H1 (cell line): ENCODE results near the gene FKBP2. TPM values are rescaled to one million over a fixed set of nuclear protein-coding genes. Genes with fewer than 3 reads are reported as not detected.

ENCODE experiments used
- CBX8 ChIP-seq: fragments of 300-800, 300-1000 bp; sonication (generic); IDR thresholded peaks from 2 replicates; pipeline ENCODE4 v1.7.1; 2016; ENCODE audit warnings: low read depth, low read length, borderline replicate concordance
- PHF8 ChIP-seq: fragments of 200-600 bp; sonication (generic); conservative IDR thresholded peaks from 2 replicates; pipeline ENCODE4 v1.7.1; 2012; ENCODE audit warnings: low read depth, mild to moderate bottlenecking, inconsistent platforms, low read length, moderate library complexity
- POU5F1 ChIP-seq: IDR thresholded peaks from 2 replicates; pipeline ENCODE4 v1.6.1; 2011; ENCODE audit warnings: low read depth, mild to moderate bottlenecking, low read length, moderate library complexity
- TEAD4 ChIP-seq: IDR thresholded peaks from 2 replicates; pipeline ENCODE4 v1.6.1; 2012; ENCODE audit warnings: low read depth, low read length, inconsistent platforms, mixed read lengths
- YY1 ChIP-seq: IDR thresholded peaks from 2 replicates; pipeline ENCODE4 v1.6.1; 2011; ENCODE audit warnings: low read depth, mild to moderate bottlenecking, low read length
- polyA plus RNA-seq, 7 experiments: library from polyadenylated mRNA; depleted of rRNA in 3 of 7; stranded (reverse) in 5 of 7; unstranded in 2 of 7; fragments of >200 nt in 5 of 7; fragments of 200-250 nt in 2 of 7; gene quantifications; 1 replicate in 5 of 7; 2 replicates in 1 of 7; 4 replicates in 1 of 7; pipeline versions ENCODE4 v1.2.1 to v1.2.3, GENCODE V29; 2011 to 2013; ENCODE audit warnings: missing spikeins in 2 of 7, mixed read lengths in 2 of 7
- total RNA-seq: library from RNA; stranded (reverse); fragmentation: NEBNext Ultra II Directional; extraction: Animal tissue kit (Norgen Biotek cat#: 25700); gene quantifications from 2 replicates; pipeline ENCODE4 v1.2.1, GENCODE V29; 2021
- TF ChIP-seq, protein P1 (sequence below), 3 experiments: IDR thresholded peaks; 1 replicate in 2 of 3; 2 replicates in 1 of 3; pipeline versions ENCODE4 v1.5.1 to v1.6.1; 2011; ENCODE audit warnings: low read length in 3 of 3, mild to moderate bottlenecking in 3 of 3, inconsistent platforms in 2 of 3, low read depth in 1 of 3, moderate library complexity in 1 of 3; ENCODE audit not compliant: insufficient read depth in 1 of 3; ENCODE audit errors: control extremely low read depth in 1 of 3
- TF ChIP-seq, protein P2 (sequence below): IDR thresholded peaks from 2 replicates; pipeline ENCODE4 v1.6.1; 2012; ENCODE audit warnings: inconsistent platforms

The FKBP2 gene
- total and polyA plus RNA-seq, 2 of the 8 experiments (the other 6 are each of a cell fraction or from before 2014, with no cell fraction given) = 41.7 to 52.5 TPM

DNA sequence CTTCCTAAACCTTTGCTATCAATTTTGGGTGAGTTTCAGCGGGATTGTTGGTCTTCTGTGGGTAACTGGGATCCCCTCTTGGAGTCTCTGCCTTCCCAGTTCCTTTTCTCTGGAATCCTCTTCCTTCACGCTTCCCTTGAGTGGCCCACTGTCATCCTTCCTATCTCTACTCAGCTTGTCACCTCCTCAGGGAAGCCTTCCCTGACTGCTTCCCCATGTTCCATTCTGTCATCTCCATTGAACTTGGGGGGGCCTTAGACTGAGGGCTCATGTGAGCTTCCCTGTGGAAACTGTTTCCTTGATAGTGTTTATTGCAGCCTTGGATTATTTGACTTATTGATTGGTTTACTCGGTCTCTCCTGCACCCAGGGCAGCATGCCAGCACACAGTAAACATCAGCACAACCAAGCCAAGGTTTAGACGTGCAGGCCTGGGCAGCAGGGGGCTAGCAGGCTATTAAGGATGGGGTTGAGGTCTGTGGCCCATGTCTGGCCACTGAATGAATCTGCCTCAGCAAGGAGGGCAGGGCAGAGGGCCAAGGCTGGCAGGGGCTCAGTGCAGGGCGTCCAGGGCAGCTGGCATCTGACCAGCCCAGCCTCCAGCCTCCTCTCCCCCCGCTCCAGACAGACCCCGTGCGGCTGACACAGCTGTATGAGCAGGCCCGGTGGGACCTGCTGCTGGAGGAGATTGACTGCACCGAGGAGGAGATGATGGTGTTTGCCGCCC lies 22.1 kb upstream of the FKBP2 start (continued):
- TF ChIP-seq, protein P1, sequence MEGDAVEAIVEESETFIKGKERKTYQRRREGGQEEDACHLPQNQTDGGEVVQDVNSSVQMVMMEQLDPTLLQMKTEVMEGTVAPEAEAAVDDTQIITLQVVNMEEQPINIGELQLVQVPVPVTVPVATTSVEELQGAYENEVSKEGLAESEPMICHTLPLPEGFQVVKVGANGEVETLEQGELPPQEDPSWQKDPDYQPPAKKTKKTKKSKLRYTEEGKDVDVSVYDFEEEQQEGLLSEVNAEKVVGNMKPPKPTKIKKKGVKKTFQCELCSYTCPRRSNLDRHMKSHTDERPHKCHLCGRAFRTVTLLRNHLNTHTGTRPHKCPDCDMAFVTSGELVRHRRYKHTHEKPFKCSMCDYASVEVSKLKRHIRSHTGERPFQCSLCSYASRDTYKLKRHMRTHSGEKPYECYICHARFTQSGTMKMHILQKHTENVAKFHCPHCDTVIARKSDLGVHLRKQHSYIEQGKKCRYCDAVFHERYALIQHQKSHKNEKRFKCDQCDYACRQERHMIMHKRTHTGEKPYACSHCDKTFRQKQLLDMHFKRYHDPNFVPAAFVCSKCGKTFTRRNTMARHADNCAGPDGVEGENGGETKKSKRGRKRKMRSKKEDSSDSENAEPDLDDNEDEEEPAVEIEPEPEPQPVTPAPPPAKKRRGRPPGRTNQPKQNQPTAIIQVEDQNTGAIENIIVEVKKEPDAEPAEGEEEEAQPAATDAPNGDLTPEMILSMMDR (IDR thresholded peaks at IDR 0.05; ENCODE audit: control extremely low read depth in 1 of 3, insufficient read depth in 1 of 3, low read depth in 1 of 3, low read length in 3 of 3) = no peak
- TF ChIP-seq YY1 (no peak), CBX8 (no peak), PHF8 (no peak), POU5F1 (no peak), TEAD4 (no peak)
- TF ChIP-seq, protein P2, sequence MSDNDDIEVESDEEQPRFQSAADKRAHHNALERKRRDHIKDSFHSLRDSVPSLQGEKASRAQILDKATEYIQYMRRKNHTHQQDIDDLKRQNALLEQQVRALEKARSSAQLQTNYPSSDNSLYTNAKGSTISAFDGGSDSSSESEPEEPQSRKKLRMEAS = no peak
